Measurements from ENCODE around the gene TLX3.

GRCh38 chr5:171272996-171273970 lies 35.8 kb upstream of the TLX3 start:
- TF ChIP-seq CTCF (conservative IDR thresholded peaks at IDR 0.05 in 1 of 2, IDR thresholded peaks at IDR 0.05 in 1 of 2; ENCODE audit: low read depth in 1 of 2, low read length in 2 of 2) (peak; percentile 19 to 40), EZH2 (IDR thresholded peaks at IDR 0.05; ENCODE audit: low read length, missing control alignments) (no peak)

All from fibroblast of lung (primary cell).